Transverse colon (tissue), 4 donors: ENCODE results near the gene CD151. TPM values are rescaled to one million over a fixed set of nuclear protein-coding genes. Genes with fewer than 3 reads are reported as not detected.

Experiments
- DNase-seq: peaks from one replicate; pipeline ENCODE4 v3.0.0-alpha.2; 2019
- H3K27ac ChIP-seq, 4 donors: fragments of 200-600 bp; sonication (generic); 2 replicates each; pipeline ENCODE4 v1.5.1; 2016 to 2018; ENCODE audit warnings: inconsistent platforms in 4 of 4
- H3K27me3 ChIP-seq: fragments of 200-600 bp; sonication (generic); 2 replicates; pipeline ENCODE4 v1.5.1; 2017; ENCODE audit warnings: inconsistent platforms
- H3K36me3 ChIP-seq, 4 donors: fragments of 200-600 bp; sonication (generic); 2 replicates each; pipeline ENCODE4 v1.5.1; 2017 to 2019; ENCODE audit warnings: inconsistent platforms in 4 of 4
- H3K4me1 ChIP-seq, 4 donors: fragments of 200-600 bp; sonication (generic); 2 replicates each; pipeline ENCODE4 v1.5.1; 2017 to 2020; ENCODE audit warnings: inconsistent platforms in 4 of 4
- H3K4me3 ChIP-seq, 4 donors: fragments of 200-600 bp; sonication (generic); 1 replicate in 1 of 4; 2 replicates in 3 of 4; pipeline versions ENCODE4 v1.5.1 to v1.6.1; 2017 to 2019; ENCODE audit warnings: inconsistent platforms in 4 of 4
- H3K9me3 ChIP-seq, 2 donors: fragments of 200-600 bp; sonication (generic); 2 replicates each; pipeline ENCODE4 v1.5.1; 2017 to 2019; ENCODE audit warnings: inconsistent platforms in 2 of 2
- EP300 ChIP-seq: sonication (generic); formaldehyde crosslinking; IDR thresholded peaks from one replicate; pipeline ENCODE4 v1.6.1; 2017; ENCODE audit warnings: antibody characterized with exemption, low read depth
- POLR2A ChIP-seq: fragments of 450-650 bp; IDR thresholded peaks from one replicate; pipeline ENCODE4 v1.6.1; 2016; ENCODE audit warnings: antibody characterized with exemption, mild to moderate bottlenecking, moderate library complexity
- POLR2AphosphoS5 ChIP-seq, 3 donors: sonication (generic); formaldehyde crosslinking; IDR thresholded peaks; one replicate each; pipeline ENCODE4 v1.6.1; 2016; ENCODE audit warnings: antibody characterized with exemption in 3 of 3
- WGBS, 2 donors: methylation state at CpG; one replicate each; pipeline ENCODE4 v1.1.5; 2018; ENCODE audit warnings: low coverage in 1 of 2; 5-methylcytosine and 5-hydroxymethylcytosine counted together
- in situ Hi-C, 4 donors: fragments of 200-750 bp; cut with MboI; loops; one replicate each; pipeline versions ENCODE4 v1.15.0 to v1.15.1; 2017; ENCODE audit warnings: low sequenced_read_pairs in 3 of 4, low pct_ligation_motif_present in 1 of 4, low pct_unique_long_range_greater_than_20kb in 1 of 4
- intact Hi-C: fragments of 100-400 bp; cut with DNase I; formaldehyde crosslinking; loops from one replicate; pipeline ENCODE4 v1.15.1; 2023; ENCODE audit warnings: low total_unique reads
- total RNA-seq, 4 donors: library from RNA; depleted of rRNA; stranded (reverse); fragments of >200 nt; gene quantifications; one replicate each; pipeline ENCODE4 v1.1.0, GENCODE V29; 2016
- TF ChIP-seq, protein P1 (sequence below), 5 experiments: fragments of 200-600 bp in 3 of 5; fragments of 450-650 bp in 2 of 5; sonication (generic) in 3 of 5; IDR thresholded peaks; 1 replicate in 2 of 5; 2 replicates in 3 of 5; pipeline ENCODE4 v1.5.1; 2016 to 2017; ENCODE audit warnings: antibody characterized with exemption in 5 of 5, inconsistent platforms in 3 of 5, mild to moderate bottlenecking in 2 of 5, moderate library complexity in 1 of 5

CD151 gene
- total RNA-seq, 4 donors from 2014 or later: 252 to 650 (median 429) TPM

GRCh38 chr11:875203-875602 is 42.5 kb downstream of the CD151 start:
- Histone ChIP-seq H3K4me1 (no peaks in the 10 kb centered on the region), H3K27ac (no peak overlapping the region), H3K36me3 (peaks cover 0 to 4% (median 0%) of the 10 kb centered on the region in 4 donors), H3K9me3 (no peaks in the 10 kb centered on the region), H3K27me3 (no peaks in the 10 kb centered on the region), H3K4me3 (no peak overlapping the region)
- 87 to 93% methylated on average over 6 to 16 of the region's 16 CpGs for WGBS, 2 donors
- intact Hi-C loops: no loop called here
- TF ChIP-seq POLR2AphosphoS5 (IDR thresholded peaks at IDR 0.05) (no peak), POLR2A (no peak), EP300 (no peak)
- TF ChIP-seq, protein P1, sequence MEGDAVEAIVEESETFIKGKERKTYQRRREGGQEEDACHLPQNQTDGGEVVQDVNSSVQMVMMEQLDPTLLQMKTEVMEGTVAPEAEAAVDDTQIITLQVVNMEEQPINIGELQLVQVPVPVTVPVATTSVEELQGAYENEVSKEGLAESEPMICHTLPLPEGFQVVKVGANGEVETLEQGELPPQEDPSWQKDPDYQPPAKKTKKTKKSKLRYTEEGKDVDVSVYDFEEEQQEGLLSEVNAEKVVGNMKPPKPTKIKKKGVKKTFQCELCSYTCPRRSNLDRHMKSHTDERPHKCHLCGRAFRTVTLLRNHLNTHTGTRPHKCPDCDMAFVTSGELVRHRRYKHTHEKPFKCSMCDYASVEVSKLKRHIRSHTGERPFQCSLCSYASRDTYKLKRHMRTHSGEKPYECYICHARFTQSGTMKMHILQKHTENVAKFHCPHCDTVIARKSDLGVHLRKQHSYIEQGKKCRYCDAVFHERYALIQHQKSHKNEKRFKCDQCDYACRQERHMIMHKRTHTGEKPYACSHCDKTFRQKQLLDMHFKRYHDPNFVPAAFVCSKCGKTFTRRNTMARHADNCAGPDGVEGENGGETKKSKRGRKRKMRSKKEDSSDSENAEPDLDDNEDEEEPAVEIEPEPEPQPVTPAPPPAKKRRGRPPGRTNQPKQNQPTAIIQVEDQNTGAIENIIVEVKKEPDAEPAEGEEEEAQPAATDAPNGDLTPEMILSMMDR (IDR thresholded peaks at IDR 0.05): no peak
- no peak for DNase-seq
- in situ Hi-C loops: loop anchor here in 1 of 4 donors (25.0 kb wide), 1 partner anchor 637 kb away; no protein-coding TSS in a partner anchor

- Histone ChIP-seq H3K4me1 (no peaks in the 10 kb centered on the region), H3K27me3 (no peaks in the 10 kb centered on the region), H3K9me3 (no peaks in the 10 kb centered on the region), H3K27ac (no peak overlapping the region), H3K36me3 (peaks cover 0 to 4% (median 0%) of the 10 kb centered on the region in 4 donors), H3K4me3 (no peak overlapping the region)
- no peak for DNase-seq
- 80 to 91% methylated on average over 4 to 21 of the region's 21 CpGs for WGBS, 2 donors
- intact Hi-C loops (no loop called here), in situ Hi-C loops (loop anchor here in 1 of 4 donors (25.0 kb wide), 1 partner anchor 636 kb away; no protein-coding TSS in a partner anchor)
- TF ChIP-seq POLR2A (no peak), EP300 (no peak), POLR2AphosphoS5 (IDR thresholded peaks at IDR 0.05) (no peak)
- TF ChIP-seq, protein P1 (IDR thresholded peaks at IDR 0.05): no peak
Measured at GRCh38 chr11:875769-876301, 43.1 kb downstream of the CD151 start.

DNA sequence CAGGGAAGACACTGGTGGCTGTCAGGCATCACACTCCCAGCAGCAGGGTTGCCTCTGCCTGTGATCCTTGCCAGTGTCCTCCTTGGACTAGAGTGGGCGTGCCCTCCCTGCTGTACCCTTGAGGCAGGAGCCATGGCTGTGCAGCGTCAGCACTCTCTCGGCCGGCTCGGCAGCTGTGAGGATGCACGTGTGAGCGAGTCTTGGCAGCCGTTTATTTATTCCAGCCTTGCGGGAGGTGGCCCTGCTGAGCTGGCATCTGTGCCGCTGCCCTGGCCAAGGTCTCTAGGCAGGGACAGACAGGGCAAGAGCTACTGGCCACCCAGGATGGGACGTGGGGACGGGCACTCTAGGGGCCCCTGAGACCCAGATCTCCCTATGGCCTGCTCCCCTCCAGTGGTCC is 43.8 kb downstream of the CD151 start:
- no peak for TF ChIP-seq POLR2A
- TF ChIP-seq, protein P1 (IDR thresholded peaks at IDR 0.05): no peak
- no peak for TF ChIP-seq EP300
- TF ChIP-seq POLR2AphosphoS5 (IDR thresholded peaks at IDR 0.05): no peak
- H3K4me1 ChIP-seq: no peaks in the 10 kb centered on the region
- in situ Hi-C loops (loop anchor here in 1 of 4 donors (25.0 kb wide), 1 partner anchor 636 kb away; no protein-coding TSS in a partner anchor), intact Hi-C loops (no loop called here)
- no peak overlapping the region for H3K27ac ChIP-seq
- H3K4me3 ChIP-seq: no peak overlapping the region
- peaks cover 0 to 4% (median 0%) of the 10 kb centered on the region in 4 donors for H3K36me3 ChIP-seq
- WGBS, 2 donors: 87% methylated on average over 12 of the region's 12 CpGs; no CpG with 5 or more reads in 1 of the 2 donors
- DNase-seq: no peak
- H3K9me3 ChIP-seq: no peaks in the 10 kb centered on the region
- H3K27me3 ChIP-seq: no peaks in the 10 kb centered on the region

DNA sequence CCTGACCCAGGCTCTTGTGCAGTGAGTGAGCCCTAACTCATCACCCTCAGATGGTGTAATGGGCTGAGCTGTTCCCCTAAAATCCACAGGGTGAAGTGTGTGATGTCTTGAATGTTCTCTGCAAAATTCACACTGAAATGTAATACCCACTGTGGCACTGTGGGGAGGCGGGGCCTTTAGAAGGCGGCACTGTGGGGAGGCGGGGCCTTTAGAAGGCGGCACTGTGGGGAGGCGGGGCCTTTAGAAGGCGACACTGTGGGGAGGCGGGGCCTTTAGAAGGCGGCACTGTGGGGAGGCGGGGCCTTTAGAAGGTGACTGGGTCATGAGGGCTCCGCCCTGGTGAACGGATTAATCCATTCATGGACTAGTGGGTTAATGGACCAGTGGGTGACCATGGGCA is 44.8 kb downstream of the CD151 start:
- intact Hi-C loops: no loop called here
- H3K27me3 ChIP-seq: no peaks in the 10 kb centered on the region
- H3K4me3 ChIP-seq: no peak overlapping the region
- DNase-seq: no peak
- TF ChIP-seq EP300 (no peak), POLR2A (no peak), POLR2AphosphoS5 (IDR thresholded peaks at IDR 0.05) (no peak)
- TF ChIP-seq, protein P1 (IDR thresholded peaks at IDR 0.05): no peak
- no peak overlapping the region for H3K27ac ChIP-seq
- H3K36me3 ChIP-seq: peaks cover 0 to 4% (median 1%) of the 10 kb centered on the region in 4 donors
- H3K9me3 ChIP-seq: no peaks in the 10 kb centered on the region
- H3K4me1 ChIP-seq: no peaks in the 10 kb centered on the region
- in situ Hi-C loops: loop anchor here in 1 of 4 donors (25.0 kb wide), 1 partner anchor 635 kb away; no protein-coding TSS in a partner anchor
- WGBS, 2 donors: 94 to 97% methylated on average over 9 to 11 of the region's 11 CpGs
